GM19372 (cell line): Measurements from ENCODE around the gene ASCL5.

Experiments used
- ATAC-seq: cut with Tn5 transposase; IDR thresholded peaks from one replicate; pipeline ENCODE4 v1.9.1; 2021; ENCODE audit warnings: mild to moderate bottlenecking, low read depth, moderate library complexity; ENCODE audit not compliant: unreplicated experiment

The ASCL5 gene

DNA sequence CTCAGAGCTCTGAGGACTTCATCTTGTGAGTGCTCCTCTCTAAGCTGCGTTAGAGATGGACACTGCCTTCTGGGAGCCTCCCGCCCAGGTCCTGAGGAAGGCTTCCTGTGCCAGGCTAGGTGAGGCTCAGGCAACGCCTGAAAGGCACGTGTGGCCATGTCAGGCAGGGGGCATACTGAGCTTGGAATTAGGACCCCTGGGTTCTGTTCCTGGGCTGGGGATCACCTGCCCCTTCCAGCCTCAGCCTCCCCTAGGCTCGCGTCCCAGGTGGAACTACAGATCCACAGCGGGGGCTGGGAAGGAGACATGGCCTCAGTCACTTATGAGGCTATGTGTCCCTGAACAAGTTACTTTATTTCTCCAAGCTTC is 10.0 kb upstream of the ASCL5 start:
- ATAC-seq: no peak

DNA sequence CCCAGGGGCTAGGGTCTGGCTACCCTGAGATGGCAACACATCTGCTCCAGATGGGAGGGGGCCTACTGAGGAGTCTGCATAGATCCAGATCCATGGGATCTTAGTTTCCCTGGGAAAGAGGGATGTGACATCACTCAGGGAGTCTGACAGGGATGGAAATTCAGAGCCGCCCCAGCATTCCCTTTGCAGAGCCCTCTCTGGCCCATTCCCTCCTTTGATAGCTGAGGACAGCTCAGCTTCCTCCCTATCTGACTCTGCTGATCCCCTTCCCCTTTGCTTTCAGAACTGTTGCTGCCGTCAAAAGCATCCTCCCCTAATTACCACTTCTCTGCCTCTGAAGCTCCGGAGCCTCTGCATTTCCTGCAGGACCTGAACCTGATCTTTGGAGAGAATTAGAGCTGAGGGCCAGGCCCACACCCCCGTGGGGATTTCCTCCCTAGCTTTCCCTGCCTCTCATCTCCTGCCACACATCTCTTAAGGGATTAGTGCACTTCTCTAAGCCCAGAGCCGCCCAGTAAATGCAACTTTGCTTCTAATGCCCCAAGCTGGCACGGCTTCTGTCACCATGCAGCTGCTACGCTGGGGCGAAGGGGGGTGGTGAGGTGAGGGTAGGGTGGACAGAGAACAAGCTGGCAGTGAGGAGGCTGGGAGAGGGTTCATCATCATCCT is 9.5 kb upstream of the ASCL5 start:
- no peak for ATAC-seq

DNA sequence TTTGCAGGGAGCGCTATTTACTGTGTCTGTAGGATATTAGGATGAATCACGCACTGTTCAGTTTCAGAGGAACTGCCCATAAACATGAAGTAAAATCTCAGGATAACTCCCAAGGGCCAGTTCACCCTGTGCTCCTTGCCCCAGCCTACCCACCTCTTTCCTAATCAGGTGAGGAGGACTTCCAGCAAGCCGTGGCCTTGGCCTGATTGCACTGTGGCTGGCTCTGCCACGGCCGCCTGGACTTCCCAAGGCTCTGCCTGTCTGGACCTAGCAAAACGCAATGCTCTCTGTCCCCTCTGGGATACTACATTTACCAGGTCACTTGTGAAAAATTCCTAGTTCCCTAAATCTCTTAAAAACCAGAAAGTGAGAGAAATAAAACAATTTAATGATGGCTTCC is 7.4 kb upstream of the ASCL5 start:
- ATAC-seq: no peak

DNA sequence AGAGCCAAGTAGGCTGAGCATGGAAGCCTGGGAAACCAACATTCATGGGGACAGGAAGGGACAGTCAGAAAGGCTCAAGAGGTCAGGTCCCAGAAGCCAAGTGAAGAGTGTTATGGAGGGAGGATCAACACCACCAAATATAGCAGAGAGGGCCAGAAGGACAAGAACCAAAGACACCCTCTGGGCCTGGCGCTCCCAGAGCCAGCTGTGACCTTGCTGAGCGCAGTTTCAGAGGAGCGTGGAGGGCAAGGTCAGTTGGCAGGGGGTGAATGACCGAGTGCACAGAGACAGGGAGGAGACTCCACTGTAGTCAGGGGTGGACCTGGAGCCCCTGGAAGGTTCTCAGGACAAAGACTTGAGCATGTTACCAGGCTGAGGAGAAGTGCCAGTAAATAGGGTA is 4.4 kb upstream of the ASCL5 start:
- no peak for ATAC-seq

DNA sequence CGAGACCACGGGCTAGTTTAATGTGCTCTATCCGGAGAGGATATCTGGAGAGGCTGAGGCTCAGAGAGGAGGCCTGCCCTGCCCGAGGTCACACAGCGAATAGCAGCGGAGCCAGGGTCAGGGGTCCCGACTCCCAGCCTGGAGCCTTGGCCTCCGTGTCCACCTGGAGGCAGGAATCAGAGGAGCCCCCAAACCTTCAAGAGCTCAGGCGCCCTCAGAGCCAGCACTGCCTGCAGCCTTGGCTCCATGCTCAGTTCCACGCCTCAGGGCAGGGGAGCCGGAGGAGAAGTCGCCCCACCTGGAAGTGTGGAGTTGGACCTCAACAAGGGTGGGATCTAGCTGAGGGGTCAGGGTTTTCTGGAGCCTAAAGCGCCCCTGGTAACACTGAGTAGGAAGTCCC is 2.0 kb upstream of the ASCL5 start:
- no peak for ATAC-seq

GRCh38 chr1:201128476-201128875 is 1.5 kb upstream of the ASCL5 start:
- no peak for ATAC-seq

DNA sequence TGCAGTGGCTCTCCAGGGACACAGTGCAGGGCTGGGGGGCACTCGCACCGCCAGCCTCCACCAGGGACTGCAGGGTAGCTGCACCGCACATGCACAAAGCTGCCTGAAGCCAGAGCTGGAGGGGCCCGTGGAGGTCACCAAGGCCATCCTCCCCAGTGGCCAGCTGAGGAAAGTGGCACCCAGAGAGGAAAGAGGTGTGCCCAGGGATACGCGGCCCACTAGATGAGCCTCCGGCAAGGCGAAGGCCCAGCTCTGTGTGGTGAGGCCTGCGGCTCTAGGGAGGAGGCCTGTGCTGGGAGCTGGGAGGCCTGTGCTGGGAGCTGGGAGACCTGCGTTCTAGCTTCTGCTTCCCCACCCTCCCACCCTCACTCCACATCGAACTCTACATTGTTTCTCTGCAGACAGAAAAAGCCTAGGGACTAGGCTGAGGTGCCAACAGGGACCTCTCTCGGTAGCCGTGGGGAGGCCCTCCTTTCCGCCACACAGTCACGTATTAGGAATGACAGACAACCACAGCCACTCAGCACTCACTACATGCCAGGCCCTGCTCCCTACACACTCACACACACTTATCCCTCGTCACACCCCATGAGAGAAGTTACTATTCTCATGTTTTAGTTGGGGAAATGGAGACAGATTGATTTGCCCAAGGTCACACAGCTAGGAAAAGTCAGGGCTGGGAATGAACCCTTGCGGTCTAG is 921 bp upstream of the ASCL5 start:
- ATAC-seq: no peak

DNA sequence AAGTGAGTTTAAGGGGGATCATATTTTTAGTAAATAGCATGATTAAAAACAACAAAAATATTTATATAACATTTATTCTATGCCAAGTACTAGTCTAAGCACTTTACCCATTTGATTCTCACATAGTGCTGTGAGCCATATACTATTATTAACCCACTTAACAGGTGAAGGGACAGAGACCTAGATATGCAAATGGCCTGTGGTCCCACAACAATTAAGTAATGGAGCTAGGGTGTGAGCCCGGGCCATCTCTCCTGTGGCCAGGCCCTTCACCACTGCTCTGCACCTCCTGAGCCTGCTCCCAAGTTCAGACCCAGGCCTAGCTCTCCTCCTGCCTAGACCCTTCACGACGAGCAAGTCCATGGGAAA is 537 bp downstream of the ASCL5 start:
- no peak for ATAC-seq

- no peak for ATAC-seq
These were observed 1.2 kb downstream of the ASCL5 start for GRCh38 chr1:201125800-201126199.

- no peak for ATAC-seq
These were observed 2.0 kb downstream of the ASCL5 start for GRCh38 chr1:201125019-201125418.

DNA sequence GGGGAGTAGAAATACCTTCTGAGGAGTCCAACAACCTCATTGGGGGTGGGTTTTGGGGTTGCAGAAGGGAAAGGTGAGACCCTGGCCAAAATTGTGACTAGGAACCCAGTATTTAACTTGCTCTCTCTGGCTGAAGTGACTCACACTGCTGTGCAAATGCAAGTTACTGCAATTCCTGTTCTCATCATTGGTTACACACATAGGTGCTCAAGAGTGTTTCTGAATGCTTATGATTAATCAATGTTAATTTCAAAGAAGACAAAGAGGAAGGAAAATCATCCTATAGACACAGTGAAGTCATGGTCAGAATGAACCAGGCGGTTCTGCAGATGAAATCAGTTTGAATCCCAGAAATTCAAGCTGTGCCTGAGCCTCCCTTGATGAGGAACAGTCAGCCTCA is 3.1 kb downstream of the ASCL5 start:
- ATAC-seq: no peak

- ATAC-seq: no peak
These were observed 4.5 kb downstream of the ASCL5 start for GRCh38 chr1:201122321-201122957.

- ATAC-seq: no peak
These were observed 7.5 kb downstream of the ASCL5 start for GRCh38 chr1:201119206-201120197.

GRCh38 chr1:201116091-201116490 is 10.9 kb downstream of the ASCL5 start:
- no peak for ATAC-seq

DNA sequence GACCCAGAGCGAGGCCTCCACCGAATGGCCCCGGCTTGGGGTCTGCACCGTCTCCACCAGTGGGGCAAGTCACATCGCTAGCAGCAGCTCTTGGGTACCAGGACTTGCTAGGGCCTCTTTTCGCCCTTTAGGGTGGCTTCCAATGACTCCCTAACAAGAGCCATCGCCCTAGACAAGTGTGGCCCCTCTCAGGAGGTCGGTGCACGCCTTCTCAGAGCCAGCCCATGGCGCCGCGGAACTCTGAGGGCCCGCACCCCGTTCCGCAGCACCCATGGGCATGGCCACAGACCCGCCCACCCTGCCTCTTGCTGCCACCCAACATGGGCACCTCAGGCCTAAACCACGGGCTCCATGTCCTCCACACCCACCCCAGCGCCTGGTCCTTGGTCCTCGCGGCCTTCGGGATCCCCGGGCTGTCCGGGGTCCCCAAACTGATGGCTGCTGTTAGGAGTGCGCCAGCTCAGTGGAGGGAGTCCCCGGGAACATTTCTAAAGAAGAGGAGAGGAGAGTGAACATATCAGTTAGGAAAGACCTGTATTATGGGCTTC is 11.5 kb downstream of the ASCL5 start:
- no peak for ATAC-seq

DNA sequence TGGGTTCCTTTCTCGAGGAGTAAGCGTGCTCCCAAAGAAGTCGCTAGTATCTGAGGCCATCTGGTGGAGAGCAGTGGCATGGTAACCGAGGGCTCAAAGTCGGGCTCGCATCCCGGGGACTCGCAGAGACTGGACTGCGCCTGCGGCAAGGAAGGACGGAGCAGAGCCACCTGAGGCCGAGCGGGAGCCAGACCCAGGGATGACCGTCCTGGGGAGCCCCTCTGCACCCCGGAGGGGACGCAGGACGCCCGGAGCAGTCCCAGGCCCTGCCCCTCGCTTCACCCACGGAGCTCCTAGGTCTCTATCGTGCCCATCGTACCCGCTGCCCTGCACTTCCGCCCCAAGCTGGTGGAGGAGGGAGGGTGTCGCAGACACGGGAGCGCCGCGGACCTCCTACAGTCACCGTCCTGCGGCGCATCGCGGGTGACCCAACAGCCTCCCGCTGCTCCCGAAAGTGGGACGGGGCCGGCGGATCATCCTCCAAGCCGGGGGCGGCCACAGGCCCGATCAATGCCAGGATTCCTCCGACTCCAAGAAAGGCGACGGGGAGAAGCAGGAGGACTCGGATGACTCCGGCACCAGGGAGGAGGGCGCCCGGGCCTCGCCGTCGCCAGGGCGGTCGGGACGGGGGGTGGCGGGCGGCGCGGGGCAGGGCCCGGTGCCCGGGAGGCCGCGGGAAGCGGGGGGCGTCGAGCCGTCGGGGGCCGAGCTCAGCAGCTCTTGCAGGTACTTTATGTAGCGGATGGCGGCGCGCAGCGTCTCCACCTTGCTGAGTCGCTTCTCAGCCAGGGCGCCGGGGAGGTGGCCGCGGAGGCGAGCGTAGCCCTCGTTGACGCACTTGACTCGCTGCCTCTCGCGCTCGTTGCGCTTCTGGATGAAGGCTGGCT is 12.5 kb downstream of the ASCL5 start:
- ATAC-seq: peak; percentile 81

- no peak for ATAC-seq
These were observed 13.3 kb downstream of the ASCL5 start for GRCh38 chr1:201113451-201114244.

- ATAC-seq: no peak
These were observed 14.1 kb downstream of the ASCL5 start for GRCh38 chr1:201112926-201113325.
